Measurements from ENCODE around the gene COPS2.

GRCh38 chr15:49152552-49153312 lies 2.7 kb downstream of the COPS2 start:
- TF ChIP-seq CTCF (IDR thresholded peaks at IDR 0.05): no peak
- TF ChIP-seq POLR2AphosphoS5 (IDR thresholded peaks at IDR 0.05; ENCODE audit: low read depth, low read length): no peak

Measured in SK-N-SH (cell line).